GM18502 (cell line): ENCODE data around the gene CALN1.

Experiments used
- ATAC-seq: cut with Tn5 transposase; IDR thresholded peaks from one replicate; pipeline ENCODE4 v1.9.1; 2021; ENCODE audit warnings: mild to moderate bottlenecking; ENCODE audit not compliant: unreplicated experiment, poor library complexity

CALN1 gene

GRCh38 chr7:71731740-71732139, 680.4 kb downstream of the CALN1 start:
- no peak for ATAC-seq
